Brain microvascular endothelial cell (primary cell): ENCODE data around the gene ZNF225.

Experiments used
- DNase-seq: peaks from one replicate; pipeline ENCODE4 v3.0.0-alpha.2; 2020
- H3K27ac ChIP-seq: fragments of 250-450 bp; sonication (Bioruptor Pico); 2 replicates; pipeline ENCODE4 v1.5.1; 2020; ENCODE audit warnings: mild to moderate bottlenecking, moderate library complexity
- H3K27me3 ChIP-seq: fragments of 250-450 bp; sonication (Bioruptor Pico); replicated peaks from 2 replicates; pipeline ENCODE4 v1.5.1; 2020; ENCODE audit warnings: mild to moderate bottlenecking
- H3K36me3 ChIP-seq: fragments of 250-450 bp; sonication (Bioruptor Pico); replicated peaks from 2 replicates; pipeline ENCODE4 v1.5.1; 2020; ENCODE audit warnings: mild to moderate bottlenecking
- H3K4me3 ChIP-seq: 2 replicates; pipeline ENCODE4 v1.5.1; 2011; ENCODE audit warnings: low read depth, mild to moderate bottlenecking, control low read depth, low read length, moderate library complexity
- CTCF ChIP-seq: IDR thresholded peaks from 2 replicates; pipeline ENCODE4 v1.5.1; 2011; ENCODE audit warnings: low read depth, mild to moderate bottlenecking, moderate library complexity, low read length, control low read depth, inconsistent platforms; ENCODE audit errors: missing control alignments
- in situ Hi-C: cut with HindIII; loops from 2 replicates; pipeline ENCODE4 v1.10.0; 2017; ENCODE audit warnings: low sequenced_read_pairs, low pct_ligation_motif_present

ZNF225 gene

GRCh38 chr19:44113138-44113783 is at the start of gene ZNF225:
Gene ZNF225, plus strand, starts transcription at chr19:44113399. Its CDS starts 2,429 bp downstream, at chr19:44115828.
- peak; percentile 19 for TF ChIP-seq CTCF
- Histone ChIP-seq H3K27ac (peak within 1 kb of the TSS; percentile 72), H3K36me3 (peaks cover 3% of the 10 kb centered on the region), H3K4me3 (peak within 1 kb of the TSS; percentile 91), H3K27me3 (no peaks in the 10 kb centered on the region)
- in situ Hi-C loops, result no loop called here
- DNase-seq, result peak; percentile 99

- DNase-seq, result no peak
- TF ChIP-seq CTCF, result no peak
- no peak overlapping the region for H3K27ac ChIP-seq
- H3K4me3 ChIP-seq, result no peak overlapping the region
- H3K36me3 ChIP-seq, result peaks cover 44% of the 10 kb centered on the region
- H3K27me3 ChIP-seq, result no peaks in the 10 kb centered on the region
- in situ Hi-C loops, result no loop called here
Measured at GRCh38 chr19:44066305-44066704, 46.9 kb upstream of the ZNF225 start.

GRCh38 chr19:44069415-44069814 is 43.8 kb upstream of the ZNF225 start:
- TF ChIP-seq CTCF, result no peak
- Histone ChIP-seq H3K4me3 (no peak overlapping the region), H3K36me3 (peaks cover 25% of the 10 kb centered on the region), H3K27me3 (no peaks in the 10 kb centered on the region), H3K27ac (no peak overlapping the region)
- in situ Hi-C loops, result no loop called here
- no peak for DNase-seq

- no peak for TF ChIP-seq CTCF
- H3K36me3 ChIP-seq, result peaks cover 4% of the 10 kb centered on the region
- no peaks in the 10 kb centered on the region for H3K27me3 ChIP-seq
- H3K4me3 ChIP-seq, result peak within 1 kb of the TSS; percentile 81
- in situ Hi-C loops, result no loop called here
- no peak within 1 kb of the TSS for H3K27ac ChIP-seq
- DNase-seq, result peak; percentile 87
Measured at GRCh38 chr19:44071824-44072542, 41.2 kb upstream of the ZNF225 start, which contains the start of gene ZNF284. Gene ZNF284, plus strand, starts transcription at chr19:44072159. Its CDS starts 4,231 bp downstream, at chr19:44076390.

GRCh38 chr19:44072543-44073401 is 40.4 kb upstream of the ZNF225 start:
- in situ Hi-C loops, result no loop called here
- Histone ChIP-seq H3K27ac (no peak overlapping the region), H3K27me3 (no peaks in the 10 kb centered on the region), H3K4me3 (peak overlapping the region; percentile 81), H3K36me3 (no peaks in the 10 kb centered on the region)
- TF ChIP-seq CTCF, result no peak
- no peak for DNase-seq
